ENCODE measurements around the gene ASCL5.

DNA sequence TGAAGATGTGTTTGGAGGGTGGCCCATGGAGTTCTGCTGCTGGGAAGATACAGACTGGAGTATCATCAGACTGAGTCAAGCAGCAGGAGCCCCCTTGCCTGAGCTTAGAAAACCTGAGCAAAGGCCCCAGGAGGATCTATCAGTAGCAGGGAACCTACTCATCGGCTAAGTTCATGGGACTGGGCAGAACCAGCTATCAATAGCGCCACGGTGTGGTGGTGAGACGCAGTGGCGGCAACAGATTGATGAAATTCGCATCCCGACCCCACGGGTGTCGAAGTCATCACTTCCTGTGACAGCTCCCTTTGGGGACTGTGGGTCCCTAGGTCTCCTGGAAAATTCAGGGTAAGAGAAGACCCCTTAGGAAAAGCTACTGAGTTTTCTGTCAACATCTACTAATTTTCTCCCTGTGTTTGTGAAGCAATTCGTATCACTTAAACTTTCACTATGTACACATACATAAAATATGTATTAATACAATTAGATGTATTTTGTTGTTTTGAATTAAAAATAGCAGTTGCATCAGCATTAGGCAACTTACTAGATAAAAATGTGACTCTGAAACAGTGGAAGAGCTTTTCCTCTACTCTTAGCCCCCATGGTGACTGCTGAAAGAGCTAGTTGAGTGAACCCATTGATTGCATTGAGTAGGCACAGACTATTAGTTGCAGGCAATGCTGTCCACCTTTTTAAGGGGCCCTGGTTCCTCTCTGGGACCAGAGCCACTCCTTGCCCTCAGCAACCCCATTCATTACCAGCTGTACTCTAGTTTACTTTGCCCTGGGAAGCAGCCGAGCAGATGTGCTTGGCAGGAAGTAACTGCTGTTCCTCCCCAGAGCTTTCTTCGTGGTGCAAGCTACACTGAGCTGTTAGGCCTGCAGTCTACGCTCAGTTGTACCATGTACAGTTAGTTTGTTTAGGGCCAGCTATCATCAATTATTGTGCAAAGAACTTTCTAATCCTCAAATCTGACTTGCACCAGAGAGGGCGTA is 7.5 kb downstream of the ASCL5 start:
- no peak for TF ChIP-seq POLR2A (IDR thresholded peaks at IDR 0.05; ENCODE audit: insufficient read depth in 1 of 2, low read depth in 2 of 2, low read length in 2 of 2)
- TF ChIP-seq BRD4 (CRISPR knock-in tag; IDR thresholded peaks at IDR 0.05) = no peak
- no peak for TF ChIP-seq ZNF207 (IDR thresholded peaks at IDR 0.05; ENCODE audit: borderline replicate concordance)
- no peak for TF ChIP-seq ATF2 (CRISPR knock-in tag; IDR thresholded peaks at IDR 0.05)
- peak; percentile 75 for TF ChIP-seq CTCF (CRISPR knock-in tag; IDR thresholded peaks at IDR 0.05)
- TF ChIP-seq, protein P1, sequence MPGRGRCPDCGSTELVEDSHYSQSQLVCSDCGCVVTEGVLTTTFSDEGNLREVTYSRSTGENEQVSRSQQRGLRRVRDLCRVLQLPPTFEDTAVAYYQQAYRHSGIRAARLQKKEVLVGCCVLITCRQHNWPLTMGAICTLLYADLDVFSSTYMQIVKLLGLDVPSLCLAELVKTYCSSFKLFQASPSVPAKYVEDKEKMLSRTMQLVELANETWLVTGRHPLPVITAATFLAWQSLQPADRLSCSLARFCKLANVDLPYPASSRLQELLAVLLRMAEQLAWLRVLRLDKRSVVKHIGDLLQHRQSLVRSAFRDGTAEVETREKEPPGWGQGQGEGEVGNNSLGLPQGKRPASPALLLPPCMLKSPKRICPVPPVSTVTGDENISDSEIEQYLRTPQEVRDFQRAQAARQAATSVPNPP (CRISPR knock-in tag; IDR thresholded peaks at IDR 0.05) = no peak
- no peak for TF ChIP-seq FOXK2 (IDR thresholded peaks at IDR 0.05)
- TF ChIP-seq POLR2AphosphoS5 (IDR thresholded peaks at IDR 0.05; ENCODE audit: low read depth, low read length) = no peak
- no peak for TF ChIP-seq ZNF510 (CRISPR knock-in tag; IDR thresholded peaks at IDR 0.05; ENCODE audit: low read depth)
- no peak for TF ChIP-seq DDIT3 (CRISPR knock-in tag; IDR thresholded peaks at IDR 0.05)
- no peak for TF ChIP-seq RELA (CRISPR knock-in tag; IDR thresholded peaks at IDR 0.05)
- TF ChIP-seq ARNT (IDR thresholded peaks at IDR 0.05) = no peak
